CD4-positive, alpha-beta T cell treated with Interleukin-4 for 1 hour (primary cell): ENCODE results near the gene THBS1.

Source experiments
- DNase-seq, 2 donors: peaks; one replicate each; pipeline ENCODE4 v3.0.0-alpha.2; 2020 to 2022

THBS1 gene

GRCh38 chr15:39609166-39609916 lies 28.5 kb downstream of the THBS1 start:
- DNase-seq: no peak

GRCh38 chr15:39610665-39611064 lies 29.8 kb downstream of the THBS1 start:
- no peak for DNase-seq

- no peak for DNase-seq
Observed at GRCh38 chr15:39613271-39613670, 32.4 kb downstream of the THBS1 start.

DNA sequence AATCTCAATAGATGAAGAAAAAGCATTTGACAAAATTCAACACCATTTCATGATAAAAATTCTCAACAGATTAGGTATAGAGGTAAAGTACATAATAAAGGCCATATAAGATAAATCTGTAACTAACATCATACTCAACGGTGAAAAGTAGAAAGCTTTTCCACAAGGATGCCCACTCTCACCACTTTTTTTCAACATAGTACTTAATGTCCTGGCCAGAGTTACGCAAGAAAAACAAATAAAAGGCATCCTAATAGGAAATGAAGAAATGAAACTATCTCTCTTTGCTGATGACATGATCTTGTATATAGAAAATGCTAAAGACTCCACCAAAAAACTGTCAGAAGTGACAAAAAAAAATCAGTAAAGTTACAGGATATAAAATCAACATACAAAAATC lies 33.0 kb downstream of the THBS1 start:
- no peak for DNase-seq

DNA sequence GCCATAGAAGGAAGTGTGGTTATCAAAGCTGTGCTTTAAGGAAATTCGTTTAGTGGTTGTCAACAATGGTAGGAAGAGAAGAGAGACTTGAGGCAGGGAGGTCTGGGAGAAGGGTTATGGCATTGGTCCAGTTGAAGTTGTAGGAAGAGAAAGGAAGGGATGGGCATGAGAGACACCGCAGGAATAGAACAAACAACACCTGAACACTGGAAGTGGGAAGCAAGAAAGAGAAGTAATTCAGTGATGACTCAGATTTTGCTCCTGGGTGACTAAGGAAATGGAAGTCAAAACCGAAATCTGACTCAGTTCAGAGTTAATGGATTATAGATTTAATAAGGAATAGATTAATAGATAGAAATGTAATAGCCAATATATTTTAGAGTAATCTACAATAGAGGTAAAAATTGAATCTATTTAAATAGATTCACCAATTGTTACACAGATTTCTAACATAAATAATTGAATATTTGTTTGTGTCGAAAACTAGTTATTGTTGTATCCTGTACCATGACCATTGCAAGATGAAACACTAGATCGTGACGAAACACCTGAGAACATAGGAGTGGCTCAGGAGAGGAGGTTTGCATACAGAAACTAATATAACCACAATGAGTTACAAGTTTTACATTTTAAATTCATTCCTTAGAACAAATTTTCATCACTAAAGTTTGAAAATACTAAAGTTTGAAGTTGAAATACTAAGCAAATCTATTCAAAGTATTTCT lies 36.0 kb downstream of the THBS1 start:
- DNase-seq: no peak

DNA sequence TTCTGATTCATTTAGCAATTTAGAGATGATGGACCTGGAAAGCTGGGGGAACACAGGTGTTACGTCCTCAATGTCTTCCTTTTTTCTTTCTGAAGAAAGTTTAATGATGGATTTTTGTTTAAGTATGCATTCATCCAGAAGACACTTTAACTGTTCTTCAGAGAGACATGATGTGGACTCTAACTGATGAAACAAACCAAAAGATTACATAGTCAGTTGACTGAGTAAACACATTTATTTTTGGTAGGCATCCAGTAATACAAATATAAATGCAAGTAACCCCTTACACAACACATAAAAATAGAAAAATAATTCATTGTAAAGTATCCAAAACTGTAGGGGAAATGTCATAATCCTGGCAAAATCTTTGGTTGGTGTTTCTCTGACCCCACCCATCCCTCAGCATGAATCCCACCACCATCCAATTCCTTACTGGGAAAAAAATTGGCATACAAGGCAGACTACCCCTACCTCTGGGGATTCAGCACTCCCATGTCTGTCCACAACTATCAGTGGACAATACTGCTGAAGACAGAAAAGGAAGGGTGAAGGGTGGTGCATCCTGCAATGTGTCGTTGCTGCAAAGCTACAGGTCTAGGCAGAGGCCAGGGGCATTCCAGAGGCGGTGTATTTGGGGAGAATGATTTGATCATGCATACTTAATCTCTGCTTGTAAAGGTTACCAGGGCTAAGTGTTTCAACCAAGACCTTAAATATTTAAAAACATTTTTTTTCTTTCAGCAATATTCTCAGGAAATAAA lies 37.4 kb downstream of the THBS1 start:
- no peak for DNase-seq

- no peak for DNase-seq
Observed at GRCh38 chr15:39621210-39621609, 40.3 kb downstream of the THBS1 start.

- DNase-seq: no peak
Observed at GRCh38 chr15:39621976-39622375, 41.1 kb downstream of the THBS1 start.

DNA sequence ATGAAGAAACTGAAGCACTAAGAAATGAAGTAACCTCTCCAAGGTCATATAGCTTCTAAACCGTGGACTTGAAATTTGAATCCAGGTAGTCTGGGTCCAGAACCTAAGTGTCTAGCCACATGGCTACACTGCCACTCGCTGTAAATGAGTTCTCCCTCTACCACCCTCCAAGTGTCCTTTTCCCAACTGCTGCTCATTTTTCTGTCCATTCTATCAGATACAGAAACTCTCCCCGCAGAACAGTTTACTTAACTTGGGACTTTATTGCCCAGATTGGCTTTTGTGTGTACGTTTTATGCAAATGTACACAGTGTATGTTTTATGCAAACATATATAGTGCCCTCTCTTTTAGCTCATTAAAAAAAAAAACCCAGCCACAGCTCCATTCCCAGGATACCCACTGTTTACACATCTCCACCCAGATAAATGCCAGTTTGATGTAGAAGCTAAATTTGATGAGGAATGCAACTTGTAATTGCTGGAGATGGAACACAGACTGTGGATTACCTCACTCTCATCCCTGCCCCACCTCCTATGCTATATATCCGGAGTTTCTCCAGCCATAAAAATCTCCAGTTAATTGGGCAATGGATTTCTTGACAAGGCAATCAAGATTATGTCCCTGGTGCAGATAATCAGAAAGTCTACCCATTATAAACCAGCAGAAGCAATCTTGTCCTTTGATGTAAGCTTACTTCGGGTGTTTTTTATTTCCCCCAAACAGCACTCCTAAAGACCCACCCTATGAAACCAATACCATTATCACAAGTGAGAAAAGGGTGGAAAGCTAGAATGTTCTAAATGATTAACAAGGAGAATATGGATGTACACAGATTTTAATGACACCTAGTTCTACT lies 42.0 kb downstream of the THBS1 start:
- no peak for DNase-seq

DNA sequence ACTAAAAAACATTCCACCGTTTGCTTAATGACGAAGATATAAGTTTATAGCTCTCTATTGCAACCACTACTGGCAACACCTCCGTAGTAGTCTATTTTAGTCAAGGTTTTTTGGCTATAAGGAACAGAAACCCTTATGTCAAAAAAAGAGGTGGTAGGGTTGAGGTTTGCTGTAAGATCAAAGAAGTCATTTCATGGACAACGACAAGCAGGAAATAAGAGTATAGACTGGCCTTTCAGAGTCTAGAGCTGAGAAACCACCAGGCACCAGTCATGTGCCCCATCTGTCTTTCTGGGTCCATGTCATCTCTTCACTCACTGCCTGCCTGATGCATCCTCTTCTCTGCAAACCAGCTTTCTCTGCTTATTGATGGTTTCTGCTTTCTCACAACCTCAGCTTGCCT lies 42.7 kb downstream of the THBS1 start:
- peak; percentile 59 to 79 for DNase-seq

DNA sequence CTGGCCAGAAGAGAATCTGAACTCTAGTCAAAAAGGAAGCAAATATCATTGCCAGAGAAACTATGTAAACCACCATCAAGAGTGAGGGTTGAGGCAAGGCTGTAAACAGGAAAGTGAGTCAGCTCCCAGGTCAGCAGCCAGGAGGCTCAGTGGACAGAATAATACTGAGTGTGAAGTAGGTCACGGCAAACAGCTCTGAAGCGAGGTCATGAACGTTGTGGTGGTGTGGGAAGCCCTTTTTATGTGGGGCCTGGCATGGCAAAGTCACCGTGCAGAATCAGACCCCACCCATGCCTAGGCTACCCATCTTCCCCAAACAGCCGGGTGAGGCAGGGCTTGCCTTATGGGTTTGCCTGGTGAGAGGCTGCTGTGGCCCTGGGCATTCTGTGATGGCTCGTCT lies 43.9 kb downstream of the THBS1 start:
- peak; percentile 81 to 86 for DNase-seq

DNA sequence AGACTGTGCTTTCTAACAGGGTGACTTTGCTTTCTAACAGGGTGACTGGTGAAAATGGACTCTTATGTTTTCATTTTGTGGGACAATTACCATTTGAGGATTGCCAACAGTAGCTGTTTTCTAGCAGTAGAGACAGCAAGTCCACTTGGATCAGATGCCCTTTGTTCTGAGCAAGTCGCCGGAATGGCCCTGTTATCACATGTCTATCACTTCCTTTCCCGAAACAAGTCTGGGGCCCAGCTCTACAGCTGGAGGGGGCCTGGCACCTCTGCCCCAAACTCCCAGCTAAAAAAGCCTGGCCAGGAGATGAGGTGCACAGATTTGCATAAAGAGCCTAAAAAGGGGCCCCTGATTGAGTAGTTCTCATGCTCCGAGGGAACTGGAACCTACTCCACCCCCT lies 44.6 kb downstream of the THBS1 start:
- DNase-seq: no peak

- no peak for DNase-seq
Observed at GRCh38 chr15:39625856-39626255, 45.0 kb downstream of the THBS1 start.

DNA sequence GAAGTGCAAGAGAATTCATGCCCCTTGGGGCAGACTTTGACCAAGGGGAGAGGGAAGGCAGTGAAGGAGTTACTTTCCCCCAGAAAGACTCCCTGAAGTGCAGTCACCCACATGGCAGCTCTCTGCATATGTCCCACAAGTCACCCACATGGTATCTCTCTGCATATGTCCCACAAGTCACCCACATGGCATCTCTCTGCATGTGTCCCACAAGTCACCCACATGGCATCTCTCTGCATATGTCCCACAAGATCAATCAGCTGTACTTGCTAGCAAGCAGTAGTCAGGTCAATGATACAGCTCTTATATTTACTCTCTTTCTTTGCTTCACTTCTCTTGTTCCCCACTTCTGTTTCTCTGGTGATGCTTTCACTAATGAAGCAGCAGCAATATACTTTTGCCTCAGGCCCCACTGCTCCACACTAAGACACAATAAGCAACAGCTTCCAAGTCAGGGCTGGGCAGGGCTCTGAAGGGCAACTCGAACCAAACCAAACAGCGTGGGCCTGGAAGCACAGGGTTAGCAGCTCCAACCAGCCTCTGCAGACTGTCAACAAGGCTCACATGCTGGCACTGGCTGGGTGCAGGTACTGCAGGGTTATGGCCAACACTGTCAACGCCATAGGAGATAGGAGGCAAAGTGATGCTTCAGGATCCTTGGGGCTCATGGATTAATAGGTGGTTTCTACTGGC lies 46.7 kb downstream of the THBS1 start:
- DNase-seq: no peak

GRCh38 chr15:39628144-39628508 lies 47.2 kb downstream of the THBS1 start:
- no peak for DNase-seq

DNA sequence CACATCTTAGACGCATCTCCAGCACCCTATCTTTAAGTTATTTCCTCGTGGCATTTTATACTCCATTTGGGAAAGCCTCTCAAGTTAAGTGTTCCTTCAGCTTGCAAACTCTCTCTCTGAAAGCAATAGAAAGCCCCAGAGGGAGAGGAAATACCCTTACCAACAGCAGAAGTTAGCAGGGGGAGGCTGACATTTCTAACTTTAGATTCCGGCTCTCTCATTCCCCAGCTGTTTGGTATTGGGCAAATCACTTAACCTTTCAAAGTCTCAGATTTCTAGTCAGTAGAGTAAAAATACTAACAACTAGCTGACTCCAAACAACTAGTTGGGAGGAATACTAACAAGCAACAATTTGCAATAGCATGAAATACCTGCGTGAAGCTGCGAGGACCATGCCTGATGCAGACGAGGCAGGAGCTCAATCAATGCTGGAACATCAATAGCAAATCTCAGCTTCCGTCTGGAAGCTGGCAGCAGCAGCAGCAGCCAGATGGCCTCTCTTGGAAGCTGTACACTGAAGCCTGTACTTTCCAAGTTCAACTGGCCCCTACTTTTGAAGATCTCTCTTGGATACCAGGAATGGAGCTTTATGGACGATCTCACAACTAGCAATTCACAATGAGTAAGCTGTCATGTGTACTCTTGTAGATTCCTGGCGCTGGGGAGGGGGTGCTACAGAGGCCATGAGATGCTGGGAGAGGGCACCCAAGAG lies 47.8 kb downstream of the THBS1 start:
- no peak for DNase-seq

DNA sequence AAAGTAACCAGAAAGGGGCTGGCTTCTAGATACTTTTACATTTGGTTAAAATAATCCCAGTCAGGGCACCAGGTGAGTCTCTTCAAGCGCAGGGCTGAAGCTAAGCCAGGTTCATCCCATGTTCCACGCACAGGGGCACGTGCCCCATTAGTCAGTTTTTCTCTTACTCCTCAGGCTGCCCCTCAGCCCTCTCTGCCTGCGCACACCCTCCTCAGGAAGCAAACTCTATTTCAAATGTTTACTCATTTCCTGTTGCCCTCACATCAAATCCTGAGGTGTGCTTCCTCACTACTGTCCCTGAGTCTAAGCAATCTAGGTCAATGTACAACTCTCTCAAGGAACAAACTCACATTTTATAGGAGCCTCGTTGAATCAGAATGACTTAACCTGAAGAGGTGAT lies 48.5 kb downstream of the THBS1 start:
- peak; percentile 56 to 75 for DNase-seq

DNA sequence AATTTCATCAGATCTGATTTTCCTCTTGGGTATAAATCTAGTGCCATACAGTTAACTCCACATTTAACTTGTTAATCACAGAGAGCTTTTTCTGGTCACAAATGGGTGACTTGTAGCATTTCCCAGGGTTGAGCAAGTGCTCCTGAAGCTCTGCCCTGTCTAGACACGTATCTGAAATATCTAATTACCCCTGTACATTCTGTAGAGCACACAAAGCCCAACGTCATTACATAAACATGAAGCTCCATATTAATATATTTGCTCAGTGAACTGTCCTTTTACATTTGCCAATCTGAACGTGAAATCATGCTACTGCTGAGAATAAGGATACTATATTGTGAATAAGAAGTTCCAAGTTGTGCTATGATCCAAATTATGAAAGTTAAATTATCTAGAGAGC lies 49.0 kb downstream of the THBS1 start:
- no peak for DNase-seq

GRCh38 chr15:39631357-39631756 lies 50.5 kb downstream of the THBS1 start:
- DNase-seq: no peak

GRCh38 chr15:39638041-39638440 lies 57.2 kb downstream of the THBS1 start:
- DNase-seq: no peak

- no peak for DNase-seq
Observed at GRCh38 chr15:39639037-39639436, 58.2 kb downstream of the THBS1 start.

DNA sequence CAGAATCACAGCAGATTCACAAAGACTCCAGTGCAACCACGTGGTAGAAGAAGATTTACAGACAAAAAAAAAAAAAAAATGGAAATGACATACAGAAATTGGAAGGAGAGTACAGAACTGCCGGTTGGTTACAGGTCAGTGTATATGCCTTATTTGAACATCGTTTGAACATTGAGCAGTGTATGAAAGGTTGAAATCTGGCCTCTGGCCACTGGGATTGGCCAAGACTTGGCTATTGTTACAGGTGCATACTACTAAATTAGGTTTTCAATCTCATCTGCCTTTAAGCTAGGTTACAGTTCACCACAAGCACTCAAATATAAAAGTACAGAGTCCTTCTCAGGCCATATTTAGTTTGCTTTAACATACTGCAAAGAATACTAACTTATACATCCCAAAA lies 59.8 kb downstream of the THBS1 start:
- DNase-seq: no peak
